Gastrocnemius medialis (tissue), 4 donors: ENCODE data around the gene N4BP2. TPM values are rescaled to one million over a fixed set of nuclear protein-coding genes. Genes with fewer than 3 reads are reported as not detected.

Source experiments
- ATAC-seq, 2 donors: fragments of 150-250 bp; one replicate each; pipeline ENCODE4 v1.9.1; 2016
- DNase-seq, 2 donors: peaks; one replicate each; pipeline ENCODE4 v3.0.0-alpha.2; 2019
- H3K27ac ChIP-seq, 4 donors: fragments of 200-600 bp; sonication (generic); 1 replicate in 1 of 4; 2 replicates in 3 of 4; pipeline ENCODE4 v1.5.1; 2016 to 2018; ENCODE audit warnings: mild to moderate bottlenecking in 2 of 4, moderate library complexity in 1 of 4
- H3K27me3 ChIP-seq, 3 donors: fragments of 200-600 bp; sonication (generic) in 2 of 3; 1 replicate in 1 of 3; 2 replicates in 2 of 3; pipeline versions ENCODE4 v1.5.1 to v1.6.0; 2016 to 2019; ENCODE audit warnings: mild to moderate bottlenecking in 1 of 3, moderate library complexity in 1 of 3
- H3K36me3 ChIP-seq, 2 donors: fragments of 200-600 bp; sonication (generic) in 1 of 2; one replicate each; pipeline ENCODE4 v1.5.1; 2017 to 2018
- H3K4me1 ChIP-seq, 2 donors: fragments of 200-600 bp; sonication (generic) in 1 of 2; one replicate each; pipeline ENCODE4 v1.5.1; 2016 to 2017; ENCODE audit warnings: mild to moderate bottlenecking in 2 of 2
- H3K4me3 ChIP-seq, 4 donors: fragments of 200-600 bp; sonication (generic) in 3 of 4; 1 replicate in 1 of 4; 2 replicates in 3 of 4; pipeline ENCODE4 v1.5.1; 2016 to 2019; ENCODE audit warnings: mild to moderate bottlenecking in 2 of 4
- H3K9me3 ChIP-seq, 3 donors: fragments of 200-600 bp; sonication (generic) in 2 of 3; 1 replicate in 1 of 3; 2 replicates in 2 of 3; pipeline ENCODE4 v1.5.1; 2016 to 2019
- POLR2A ChIP-seq, 2 donors: fragments of 450-650 bp; IDR thresholded peaks; one replicate each; pipeline ENCODE4 v1.6.1; 2017; ENCODE audit warnings: antibody characterized with exemption in 2 of 2, mild to moderate bottlenecking in 2 of 2, moderate library complexity in 2 of 2
- in situ Hi-C, 4 donors: fragments of 200-750 bp; cut with MboI; loops; one replicate each; pipeline versions ENCODE4 v1.15.0 to v1.8.0; 2017; ENCODE audit warnings: low sequenced_read_pairs in 4 of 4
- intact Hi-C: fragments of 100-400 bp; cut with DNase I; formaldehyde crosslinking; loops from one replicate; pipeline ENCODE4 v1.15.1; 2023; ENCODE audit warnings: low total_unique reads
- total RNA-seq, 4 donors: library from RNA; depleted of rRNA; stranded (reverse); fragments of >200 nt; gene quantifications; one replicate each; pipeline versions ENCODE4 v1.1.0 to v1.2.3, GENCODE V29; 2016
- TF ChIP-seq, protein P1 (sequence below), 5 experiments: fragments of 450-650 bp in 3 of 5; fragments of 200-600 bp in 2 of 5; sonication (generic) in 2 of 5; IDR thresholded peaks in 4 of 5; conservative IDR thresholded peaks in 1 of 5; 1 replicate in 4 of 5; 2 replicates in 1 of 5; pipeline ENCODE4 v1.5.1; 2016 to 2019; ENCODE audit warnings: antibody characterized with exemption in 5 of 5, mild to moderate bottlenecking in 3 of 5, moderate library complexity in 3 of 5

N4BP2 gene
- total RNA-seq, 4 donors from 2014 or later, result 1.3 to 7.0 (median 3.3) TPM

- intact Hi-C loops, result no loop called here
- no peak for DNase-seq
- Histone ChIP-seq H3K4me3 (no peak overlapping the region), H3K36me3 (no peaks in the 10 kb centered on the region), H3K27me3 (no peaks in the 10 kb centered on the region), H3K4me1 (no peaks in the 10 kb centered on the region), H3K9me3 (peaks cover 0 to 13% (median 0%) of the 10 kb centered on the region in 3 donors), H3K27ac (no peak overlapping the region)
- in situ Hi-C loops, result no loop called here
- TF ChIP-seq, protein P1, sequence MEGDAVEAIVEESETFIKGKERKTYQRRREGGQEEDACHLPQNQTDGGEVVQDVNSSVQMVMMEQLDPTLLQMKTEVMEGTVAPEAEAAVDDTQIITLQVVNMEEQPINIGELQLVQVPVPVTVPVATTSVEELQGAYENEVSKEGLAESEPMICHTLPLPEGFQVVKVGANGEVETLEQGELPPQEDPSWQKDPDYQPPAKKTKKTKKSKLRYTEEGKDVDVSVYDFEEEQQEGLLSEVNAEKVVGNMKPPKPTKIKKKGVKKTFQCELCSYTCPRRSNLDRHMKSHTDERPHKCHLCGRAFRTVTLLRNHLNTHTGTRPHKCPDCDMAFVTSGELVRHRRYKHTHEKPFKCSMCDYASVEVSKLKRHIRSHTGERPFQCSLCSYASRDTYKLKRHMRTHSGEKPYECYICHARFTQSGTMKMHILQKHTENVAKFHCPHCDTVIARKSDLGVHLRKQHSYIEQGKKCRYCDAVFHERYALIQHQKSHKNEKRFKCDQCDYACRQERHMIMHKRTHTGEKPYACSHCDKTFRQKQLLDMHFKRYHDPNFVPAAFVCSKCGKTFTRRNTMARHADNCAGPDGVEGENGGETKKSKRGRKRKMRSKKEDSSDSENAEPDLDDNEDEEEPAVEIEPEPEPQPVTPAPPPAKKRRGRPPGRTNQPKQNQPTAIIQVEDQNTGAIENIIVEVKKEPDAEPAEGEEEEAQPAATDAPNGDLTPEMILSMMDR (IDR thresholded peaks at IDR 0.05 in 4 of 5, conservative IDR thresholded peaks at IDR 0.05 in 1 of 5), result no peak
- TF ChIP-seq POLR2A (IDR thresholded peaks at IDR 0.05), result no peak
- ATAC-seq, result no peak
These were observed 111.4 kb downstream of the N4BP2 start for GRCh38 chr4:40168070-40168469.

GRCh38 chr4:40170588-40170987 lies 113.9 kb downstream of the N4BP2 start:
- H3K4me1 ChIP-seq, result no peaks in the 10 kb centered on the region
- no peak overlapping the region for H3K27ac ChIP-seq
- H3K4me3 ChIP-seq, result no peak overlapping the region
- peaks cover 0 to 13% (median 0%) of the 10 kb centered on the region in 3 donors for H3K9me3 ChIP-seq
- ATAC-seq, result no peak
- TF ChIP-seq, protein P1 (IDR thresholded peaks at IDR 0.05 in 4 of 5, conservative IDR thresholded peaks at IDR 0.05 in 1 of 5), result no peak
- TF ChIP-seq POLR2A (IDR thresholded peaks at IDR 0.05), result no peak
- no peak for DNase-seq
- no peaks in the 10 kb centered on the region for H3K36me3 ChIP-seq
- no peaks in the 10 kb centered on the region for H3K27me3 ChIP-seq
- intact Hi-C loops, result no loop called here
- in situ Hi-C loops, result no loop called here

DNA sequence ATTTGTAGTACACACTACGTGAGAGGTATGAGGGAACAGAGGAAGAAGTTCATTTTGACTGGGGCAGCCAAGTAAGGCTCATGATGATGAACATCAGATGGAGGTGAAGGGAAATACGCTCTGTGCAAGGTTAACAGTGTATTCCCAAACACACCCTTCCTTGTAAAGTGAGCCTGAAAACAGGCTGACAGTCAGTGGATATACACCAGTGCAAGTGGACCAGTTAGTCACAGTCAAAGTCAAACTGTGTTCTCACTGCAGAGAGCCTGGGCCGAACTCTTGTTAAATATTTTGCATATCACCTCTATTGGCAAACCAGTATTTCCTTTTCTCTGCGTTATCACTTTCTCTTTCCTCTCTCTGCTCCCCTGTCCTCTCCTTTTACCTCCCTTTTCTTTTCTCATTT lies 116.8 kb downstream of the N4BP2 start:
- peaks cover 0 to 4% (median 3%) of the 10 kb centered on the region in 3 donors for H3K27me3 ChIP-seq
- no peak overlapping the region for H3K27ac ChIP-seq
- peaks cover 0 to 1% (median 0%) of the 10 kb centered on the region in 3 donors for H3K9me3 ChIP-seq
- H3K4me1 ChIP-seq, result no peaks in the 10 kb centered on the region
- H3K36me3 ChIP-seq, result no peaks in the 10 kb centered on the region
- ATAC-seq, result no peak
- DNase-seq, result no peak
- no peak overlapping the region for H3K4me3 ChIP-seq
- TF ChIP-seq, protein P1 (IDR thresholded peaks at IDR 0.05 in 4 of 5, conservative IDR thresholded peaks at IDR 0.05 in 1 of 5), result no peak
- no peak for TF ChIP-seq POLR2A (IDR thresholded peaks at IDR 0.05)
- in situ Hi-C loops, result no loop called here
- intact Hi-C loops, result no loop called here

DNA sequence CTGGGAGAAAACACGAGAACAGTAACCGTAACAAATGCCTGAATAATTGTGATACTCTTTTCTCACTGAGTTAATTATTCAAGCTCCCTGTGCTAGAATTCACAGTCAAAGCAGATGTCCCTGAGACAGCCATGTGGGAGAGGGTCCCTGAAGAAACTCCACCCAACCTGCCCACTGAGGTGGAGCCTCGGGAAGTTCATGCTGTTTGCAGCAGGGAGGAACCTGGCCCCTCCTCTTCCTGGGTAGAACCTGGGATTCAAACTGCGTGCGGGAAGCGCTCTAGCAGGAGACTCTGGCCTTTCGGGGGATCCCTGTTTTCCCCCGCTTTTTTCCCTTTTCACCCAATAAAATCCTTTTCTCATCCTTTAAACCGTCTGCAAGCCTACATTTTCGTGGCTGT lies 120.0 kb downstream of the N4BP2 start:
- Histone ChIP-seq H3K27me3 (peaks cover 0 to 6% (median 3%) of the 10 kb centered on the region in 3 donors), H3K4me1 (no peaks in the 10 kb centered on the region), H3K27ac (no peak overlapping the region), H3K4me3 (no peak overlapping the region), H3K36me3 (no peaks in the 10 kb centered on the region), H3K9me3 (no peaks in the 10 kb centered on the region)
- intact Hi-C loops, result no loop called here
- in situ Hi-C loops, result no loop called here
- no peak for TF ChIP-seq POLR2A (IDR thresholded peaks at IDR 0.05)
- no peak for DNase-seq
- ATAC-seq, result no peak

DNA sequence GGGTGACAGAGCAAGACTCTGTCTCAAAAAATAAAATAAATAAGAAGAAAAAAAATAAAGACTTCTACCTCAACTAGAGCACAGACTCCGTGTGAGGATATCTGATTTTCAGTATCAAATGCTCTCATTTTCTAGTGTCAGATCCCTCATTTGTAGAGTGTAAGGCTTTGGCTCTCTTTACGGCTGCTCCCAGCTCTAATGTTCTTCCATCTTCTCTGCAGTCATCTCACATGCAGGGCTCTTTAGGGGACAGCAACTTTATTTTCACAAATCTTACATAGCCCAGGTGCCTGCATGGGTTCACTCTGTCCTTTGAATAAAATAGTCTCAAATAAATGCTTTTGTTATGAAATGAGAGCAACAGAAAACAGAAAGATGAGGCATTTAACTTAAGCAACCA lies 120.9 kb downstream of the N4BP2 start:
- ATAC-seq (no peak), DNase-seq (no peak)
- Histone ChIP-seq H3K27ac (no peak overlapping the region), H3K27me3 (peaks cover 0 to 10% (median 3%) of the 10 kb centered on the region in 3 donors), H3K36me3 (no peaks in the 10 kb centered on the region), H3K4me3 (no peak overlapping the region), H3K9me3 (no peaks in the 10 kb centered on the region), H3K4me1 (no peaks in the 10 kb centered on the region)
- intact Hi-C loops, result no loop called here
- TF ChIP-seq, protein P1 (IDR thresholded peaks at IDR 0.05 in 4 of 5, conservative IDR thresholded peaks at IDR 0.05 in 1 of 5), result no peak
- TF ChIP-seq POLR2A (IDR thresholded peaks at IDR 0.05), result no peak
- in situ Hi-C loops, result no loop called here
